ENCODE results near the gene MORN5.

The MORN5 gene

DNA sequence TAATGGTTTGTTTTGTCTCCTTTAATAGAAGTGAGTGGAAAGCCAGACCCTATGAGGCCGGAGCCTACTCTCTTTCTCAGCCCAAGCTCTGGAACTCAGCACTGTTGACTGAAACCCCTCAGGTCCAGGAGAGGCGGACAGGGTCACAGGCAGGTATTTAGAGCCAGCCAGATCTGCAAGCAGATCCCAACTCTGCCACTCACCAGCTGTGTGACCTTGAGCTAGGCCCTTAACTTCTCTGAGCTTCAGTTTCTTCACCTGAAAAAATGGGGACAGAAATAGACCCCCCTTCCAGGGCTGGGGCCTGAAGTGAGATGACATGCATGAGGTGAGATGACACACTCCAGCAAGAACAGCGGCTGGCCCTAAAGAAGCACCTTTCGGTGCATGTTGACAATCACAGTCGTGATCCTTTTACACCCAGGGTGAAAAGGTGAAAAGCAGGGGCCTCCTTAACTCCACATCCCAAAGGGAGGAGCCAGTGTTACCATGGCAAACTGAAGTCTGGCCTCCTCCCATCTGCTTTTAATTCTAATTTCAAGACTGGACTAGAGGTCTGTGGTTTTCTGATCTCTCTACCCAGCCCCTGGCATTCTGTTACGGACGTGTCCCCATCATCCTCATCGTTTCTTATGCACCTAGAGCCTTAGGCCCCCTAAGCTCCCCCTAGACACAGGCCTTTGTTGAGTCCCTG lies 27.2 kb downstream of the MORN5 start:
- H3K4me1 ChIP-seq (ENCODE audit: control insufficient read depth, insufficient read depth, low read length): no peaks in the 10 kb centered on the region
- ChIA-PET CTCF (interaction anchor here (0.6 to 0.8 kb wide), 4 partner anchors 30 to 1940 kb away, joined by 3 to 4 read pairs (median 3); partner anchors contain the start of gene LHX6), POLR2A (no interaction called here)
- H3K36me3 ChIP-seq (ENCODE audit: control insufficient read depth in 2 of 2, insufficient read depth in 1 of 2, low read length in 2 of 2): no peaks in the 10 kb centered on the region
- no peaks in the 10 kb centered on the region for H3K9me3 ChIP-seq (ENCODE audit: control insufficient read depth, insufficient read depth, low read depth, low read length)
- no peak for TF ChIP-seq KLF16 (tag by site-specific recombination; IDR thresholded peaks at IDR 0.05)
- no peak for TF ChIP-seq ZNF433 (tag by site-specific recombination; IDR thresholded peaks at IDR 0.05; ENCODE audit: low read depth)
- TF ChIP-seq ZNF157 (tag by site-specific recombination; IDR thresholded peaks at IDR 0.05): no peak
- no peak for TF ChIP-seq ZNF473 (tag by site-specific recombination; IDR thresholded peaks at IDR 0.05)
- TF ChIP-seq ZNF623 (tag by site-specific recombination; IDR thresholded peaks at IDR 0.05): no peak
- TF ChIP-seq, protein P1, sequence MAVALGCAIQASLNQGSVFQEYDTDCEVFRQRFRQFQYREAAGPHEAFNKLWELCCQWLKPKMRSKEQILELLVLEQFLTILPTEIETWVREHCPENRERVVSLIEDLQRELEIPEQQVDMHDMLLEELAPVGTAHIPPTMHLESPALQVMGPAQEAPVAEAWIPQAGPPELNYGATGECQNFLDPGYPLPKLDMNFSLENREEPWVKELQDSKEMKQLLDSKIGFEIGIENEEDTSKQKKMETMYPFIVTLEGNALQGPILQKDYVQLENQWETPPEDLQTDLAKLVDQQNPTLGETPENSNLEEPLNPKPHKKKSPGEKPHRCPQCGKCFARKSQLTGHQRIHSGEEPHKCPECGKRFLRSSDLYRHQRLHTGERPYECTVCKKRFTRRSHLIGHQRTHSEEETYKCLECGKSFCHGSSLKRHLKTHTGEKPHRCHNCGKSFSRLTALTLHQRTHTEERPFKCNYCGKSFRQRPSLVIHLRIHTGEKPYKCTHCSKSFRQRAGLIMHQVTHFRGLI (tag by site-specific recombination; IDR thresholded peaks at IDR 0.05): no peak
- no peak for TF ChIP-seq YY1 (tag by site-specific recombination; IDR thresholded peaks at IDR 0.05)
- TF ChIP-seq ZNF549 (tag by site-specific recombination; IDR thresholded peaks at IDR 0.05): no peak
- TF ChIP-seq GLIS2 (tag by site-specific recombination; IDR thresholded peaks at IDR 0.05): no peak
- no peak for TF ChIP-seq GFI1B (tag by site-specific recombination; IDR thresholded peaks at IDR 0.05)
- no peak for TF ChIP-seq BCL11B (tag by site-specific recombination; IDR thresholded peaks at IDR 0.05; ENCODE audit: low read depth)
- no peak for TF ChIP-seq ZBTB10 (tag by site-specific recombination; IDR thresholded peaks at IDR 0.05)
- no peak for TF ChIP-seq ZNF747 (tag by site-specific recombination; IDR thresholded peaks at IDR 0.05)
- no peak for TF ChIP-seq ZFP37 (tag by site-specific recombination; IDR thresholded peaks at IDR 0.05)
- no peak overlapping the region for H3K27ac ChIP-seq (ENCODE audit: extremely low read depth, low read depth, low read length)
- H3K4me3 ChIP-seq (ENCODE audit: low read depth, low read length): no peak overlapping the region

GRCh38 chr9:122188369-122188768 lies 28.7 kb downstream of the MORN5 start:
- ChIA-PET POLR2A (no interaction called here), CTCF (interaction anchor here (0.8 kb wide), 1 partner anchor 18 kb away, joined by 3 read pairs; no protein-coding TSS in a partner anchor)
- H3K4me1 ChIP-seq (ENCODE audit: control insufficient read depth, insufficient read depth, low read length): no peaks in the 10 kb centered on the region
- no peaks in the 10 kb centered on the region for H3K36me3 ChIP-seq (ENCODE audit: control insufficient read depth in 2 of 2, insufficient read depth in 1 of 2, low read length in 2 of 2)
- no peaks in the 10 kb centered on the region for H3K9me3 ChIP-seq (ENCODE audit: control insufficient read depth, insufficient read depth, low read depth, low read length)
- H3K4me3 ChIP-seq (ENCODE audit: low read depth, low read length): no peak overlapping the region
- TF ChIP-seq ZNF600 (tag by site-specific recombination; IDR thresholded peaks at IDR 0.05) (no peak), ZNF670 (tag by site-specific recombination; IDR thresholded peaks at IDR 0.05; ENCODE audit: low read depth) (no peak), GLIS1 (tag by site-specific recombination; IDR thresholded peaks at IDR 0.05) (no peak), ZBTB11 (tag by site-specific recombination; conservative IDR thresholded peaks at IDR 0.05; ENCODE audit: low read depth) (no peak), PRDM10 (tag by site-specific recombination; IDR thresholded peaks at IDR 0.05) (no peak), KLF8 (tag by site-specific recombination; IDR thresholded peaks at IDR 0.05) (no peak), ZNF133 (tag by site-specific recombination; IDR thresholded peaks at IDR 0.05) (no peak), SP3 (tag by site-specific recombination; IDR thresholded peaks at IDR 0.05) (no peak), ZNF529 (tag by site-specific recombination; IDR thresholded peaks at IDR 0.05; ENCODE audit: insufficient replicate concordance) (no peak)
- H3K27ac ChIP-seq (ENCODE audit: extremely low read depth, low read depth, low read length): no peak overlapping the region

Measured in HEK293 (cell line).